HPDE6-E6E7 (cell line): Measurements from ENCODE around the gene TRABD2B.

Experiments
- DNase-seq: peaks from one replicate; pipeline ENCODE4 v3.0.0; 2011; ENCODE audit warnings: missing footprints; ENCODE audit errors: extremely low spot score

The TRABD2B gene

GRCh38 chr1:47774986-47775834 lies 222.0 kb downstream of the TRABD2B start:
- no peak for DNase-seq

- DNase-seq, result no peak
These were observed 224.1 kb downstream of the TRABD2B start for GRCh38 chr1:47772960-47773682.

GRCh38 chr1:47772281-47772680 lies 224.9 kb downstream of the TRABD2B start:
- no peak for DNase-seq

- DNase-seq, result no peak
These were observed 225.4 kb downstream of the TRABD2B start for GRCh38 chr1:47771751-47772150.

GRCh38 chr1:47769983-47770382 lies 227.2 kb downstream of the TRABD2B start:
- no peak for DNase-seq

- no peak for DNase-seq
These were observed 227.9 kb downstream of the TRABD2B start for GRCh38 chr1:47769295-47769694.

- no peak for DNase-seq
These were observed 229.5 kb downstream of the TRABD2B start for GRCh38 chr1:47767741-47768100.

- DNase-seq, result no peak
These were observed 230.1 kb downstream of the TRABD2B start for GRCh38 chr1:47766832-47767740.

- DNase-seq, result no peak
These were observed 231.3 kb downstream of the TRABD2B start for GRCh38 chr1:47765742-47766485.

GRCh38 chr1:47765236-47765635 lies 231.9 kb downstream of the TRABD2B start:
- DNase-seq, result no peak

- no peak for DNase-seq
These were observed 232.6 kb downstream of the TRABD2B start for GRCh38 chr1:47764461-47765046.

GRCh38 chr1:47763591-47764171 lies 233.5 kb downstream of the TRABD2B start:
- no peak for DNase-seq

- no peak for DNase-seq
These were observed 235.2 kb downstream of the TRABD2B start for GRCh38 chr1:47761974-47762373.

- DNase-seq, result no peak
These were observed 235.8 kb downstream of the TRABD2B start for GRCh38 chr1:47761201-47761930.

GRCh38 chr1:47759936-47760629 lies 237.1 kb downstream of the TRABD2B start:
- no peak for DNase-seq

GRCh38 chr1:47759251-47759935 lies 237.8 kb downstream of the TRABD2B start:
- no peak for DNase-seq

- DNase-seq, result no peak
These were observed 238.6 kb downstream of the TRABD2B start for GRCh38 chr1:47758341-47759250.
